Keratinocyte (primary cell): Measurements from ENCODE around the gene IPPK. TPM values are rescaled to one million over a fixed set of nuclear protein-coding genes. Genes with fewer than 3 reads are reported as not detected.
A peak's percentile ranks its signal among the peaks of the same experiment; 100 is the strongest.

ENCODE experiments used
- DNase-seq: peaks from one replicate; pipeline ENCODE4 v3.0.0-alpha.2; 2011; ENCODE audit warnings: low read depth, missing footprints, low spot score
- FAIRE-seq: peaks from 2 replicates; lab custom pipeline; 2011; peaks lifted over from hg19 to GRCh38; lab: Jason Lieb, UNC
- H2AFZ ChIP-seq: 2 replicates; pipeline ENCODE4 v1.6.0; 2012; ENCODE audit warnings: low read length, control low read depth, inconsistent platforms; ENCODE audit not compliant: control insufficient read depth
- H3K27ac ChIP-seq: 2 replicates; pipeline ENCODE4 v1.5.1; 2011; ENCODE audit warnings: low read length; ENCODE audit not compliant: control insufficient read depth, insufficient read depth
- H3K27me3 ChIP-seq: 3 replicates; pipeline ENCODE4 v1.6.0; 2011; ENCODE audit warnings: low read length; ENCODE audit not compliant: control insufficient read depth, insufficient read depth; ENCODE audit errors: extremely low read depth
- H3K36me3 ChIP-seq, 2 experiments: 2 replicates in 1 of 2; 3 replicates in 1 of 2; pipeline ENCODE4 v1.5.1; 2011; ENCODE audit warnings: low read length in 2 of 2, mild to moderate bottlenecking in 1 of 2; ENCODE audit not compliant: control insufficient read depth in 2 of 2, insufficient read depth in 2 of 2; ENCODE audit errors: extremely low read depth in 1 of 2
- H3K4me1 ChIP-seq: 3 replicates; pipeline ENCODE4 v1.5.1; 2011; ENCODE audit warnings: low read length; ENCODE audit not compliant: control insufficient read depth, insufficient read depth; ENCODE audit errors: extremely low read depth
- H3K4me2 ChIP-seq: 3 replicates; pipeline ENCODE4 v1.6.0; 2011; ENCODE audit warnings: low read depth, low read length; ENCODE audit not compliant: control insufficient read depth, insufficient read depth; ENCODE audit errors: extremely low read depth
- H3K4me3 ChIP-seq, 3 experiments: fragments of 200-600 bp in 1 of 3; sonication (generic) in 1 of 3; 2 replicates in 2 of 3; 3 replicates in 1 of 3; pipeline ENCODE4 v1.5.1; 2011 to 2016; ENCODE audit warnings: low read length in 3 of 3, mild to moderate bottlenecking in 3 of 3, control low read depth in 2 of 3, inconsistent platforms in 1 of 3, low read depth in 1 of 3, mixed read lengths in 1 of 3, mixed run types in 1 of 3, moderate library complexity in 1 of 3; ENCODE audit not compliant: control insufficient read depth in 2 of 3, insufficient read depth in 2 of 3; ENCODE audit errors: extremely low read depth in 1 of 3
- H3K79me2 ChIP-seq: 2 replicates; pipeline ENCODE4 v1.6.0; 2012; ENCODE audit warnings: low read length; ENCODE audit not compliant: control insufficient read depth, insufficient read depth
- H3K9ac ChIP-seq: 3 replicates; pipeline ENCODE4 v1.6.0; 2011; ENCODE audit warnings: low read length; ENCODE audit not compliant: control insufficient read depth, insufficient read depth; ENCODE audit errors: extremely low read depth
- H3K9me1 ChIP-seq: 3 replicates; pipeline ENCODE4 v1.6.0; 2011; ENCODE audit warnings: low read length; ENCODE audit not compliant: control insufficient read depth, insufficient read depth; ENCODE audit errors: extremely low read depth
- H3K9me3 ChIP-seq: 2 replicates; pipeline ENCODE4 v1.5.1; 2012; ENCODE audit warnings: low read depth, low read length; ENCODE audit not compliant: control insufficient read depth
- H4K20me1 ChIP-seq: 3 replicates; pipeline ENCODE4 v1.6.0; 2011; ENCODE audit warnings: low read length; ENCODE audit not compliant: control insufficient read depth, insufficient read depth; ENCODE audit errors: extremely low read depth
- CTCF ChIP-seq, 3 experiments: IDR thresholded peaks in 1 of 3; conservative IDR thresholded peaks in 1 of 3; optimal IDR thresholded peaks in 1 of 3; 2 replicates in 2 of 3; 3 replicates in 1 of 3; pipeline versions ENCODE3 to v1.5.1; 2011; ENCODE audit warnings: low read length in 3 of 3, mild to moderate bottlenecking in 3 of 3, moderate library complexity in 2 of 3, control low read depth in 1 of 3, inconsistent platforms in 1 of 3; ENCODE audit not compliant: insufficient read depth in 2 of 3; ENCODE audit errors: extremely low read depth in 1 of 3
- EZH2 ChIP-seq: IDR thresholded peaks from one replicate; pipeline ENCODE4 v1.6.1; 2012; ENCODE audit warnings: inconsistent platforms, mild to moderate bottlenecking, low read length, moderate library complexity
- dilution Hi-C: fragments of 300-500 bp; cut with MboI; formaldehyde crosslinking; loops from one replicate; pipeline ENCODE4 v1.7.0; 2020; ENCODE audit warnings: low sequenced_read_pairs; ENCODE audit not compliant: extremely low pct_ligation_motif_present
- polyA plus RNA-seq, 5 experiments: library from polyadenylated mRNA; depleted of rRNA in 3 of 5; stranded (reverse) in 3 of 5; stranded (forward) in 1 of 5; unstranded in 1 of 5; fragments of >200 nt; gene quantifications; 1 replicate in 1 of 5; 2 replicates in 3 of 5; 3 replicates in 1 of 5; pipeline versions ENCODE4 v1.2.1 to v1.2.3, GENCODE V29; 2011 to 2012; ENCODE audit warnings: missing spikeins in 2 of 5, low read depth in 1 of 5, low replicate concordance in 1 of 5

The IPPK gene
- polyA plus RNA-seq, 1 donor (not counting 4 experiments of a cell fraction or from before 2014, with no cell fraction given): 32.4 TPM

GRCh38 chr9:92641092-92641809 lies 28.7 kb downstream of the IPPK start:
- TF ChIP-seq CTCF (optimal IDR thresholded peaks at IDR 0.05 in 1 of 3, IDR thresholded peaks at IDR 0.05 in 1 of 3, conservative IDR thresholded peaks at IDR 0.05 in 1 of 3; ENCODE audit: extremely low read depth in 1 of 3, insufficient read depth in 2 of 3, low read length in 3 of 3): no peak
- TF ChIP-seq EZH2: no peak
- H3K27me3 ChIP-seq: no peaks in the 10 kb centered on the region
- H3K9ac ChIP-seq: peak overlapping the region; percentile 18
- dilution Hi-C loops: no loop called here
- H2AFZ ChIP-seq: no peak overlapping the region
- peaks cover 50 to 51% of the 10 kb centered on the region in 2 experiments for H3K36me3 ChIP-seq
- DNase-seq (no peak), FAIRE-seq (peak; percentile 41)
- H3K4me3 ChIP-seq: no peak overlapping the region
- peaks cover 11% of the 10 kb centered on the region for H3K79me2 ChIP-seq
- no peaks in the 10 kb centered on the region for H3K9me3 ChIP-seq
- H4K20me1 ChIP-seq: peaks cover 2% of the 10 kb centered on the region
- H3K27ac ChIP-seq: peak overlapping the region; percentile 54
- H3K9me1 ChIP-seq: no peaks in the 10 kb centered on the region
- peaks cover 19% of the 10 kb centered on the region for H3K4me1 ChIP-seq
- peak overlapping the region; percentile 37 for H3K4me2 ChIP-seq

- Histone ChIP-seq H3K9me1 (no peaks in the 10 kb centered on the region), H2AFZ (no peak overlapping the region), H3K27me3 (no peaks in the 10 kb centered on the region), H3K9me3 (no peaks in the 10 kb centered on the region), H4K20me1 (peaks cover 2% of the 10 kb centered on the region), H3K79me2 (peaks cover 9% of the 10 kb centered on the region), H3K36me3 (peaks cover 54% of the 10 kb centered on the region in 2 experiments), H3K9ac (no peak overlapping the region), H3K27ac (peak overlapping the region; percentile 54), H3K4me3 (no peak overlapping the region), H3K4me1 (peaks cover 19% of the 10 kb centered on the region), H3K4me2 (no peak overlapping the region)
- FAIRE-seq (no peak), DNase-seq (no peak)
- dilution Hi-C loops: no loop called here
- TF ChIP-seq CTCF (optimal IDR thresholded peaks at IDR 0.05 in 1 of 3, IDR thresholded peaks at IDR 0.05 in 1 of 3, conservative IDR thresholded peaks at IDR 0.05 in 1 of 3; ENCODE audit: extremely low read depth in 1 of 3, insufficient read depth in 2 of 3, low read length in 3 of 3) (no peak), EZH2 (no peak)
These were observed 29.4 kb downstream of the IPPK start for GRCh38 chr9:92640398-92641091.
